GM15510 (cell line): ENCODE results near the gene FGF1.

Experiments
- POLR2A ChIP-seq: IDR thresholded peaks from 3 replicates; pipeline ENCODE4 v1.6.1; 2011; ENCODE audit warnings: borderline replicate concordance; ENCODE audit not compliant: insufficient read length; ENCODE audit errors: extremely low read depth

The FGF1 gene

DNA sequence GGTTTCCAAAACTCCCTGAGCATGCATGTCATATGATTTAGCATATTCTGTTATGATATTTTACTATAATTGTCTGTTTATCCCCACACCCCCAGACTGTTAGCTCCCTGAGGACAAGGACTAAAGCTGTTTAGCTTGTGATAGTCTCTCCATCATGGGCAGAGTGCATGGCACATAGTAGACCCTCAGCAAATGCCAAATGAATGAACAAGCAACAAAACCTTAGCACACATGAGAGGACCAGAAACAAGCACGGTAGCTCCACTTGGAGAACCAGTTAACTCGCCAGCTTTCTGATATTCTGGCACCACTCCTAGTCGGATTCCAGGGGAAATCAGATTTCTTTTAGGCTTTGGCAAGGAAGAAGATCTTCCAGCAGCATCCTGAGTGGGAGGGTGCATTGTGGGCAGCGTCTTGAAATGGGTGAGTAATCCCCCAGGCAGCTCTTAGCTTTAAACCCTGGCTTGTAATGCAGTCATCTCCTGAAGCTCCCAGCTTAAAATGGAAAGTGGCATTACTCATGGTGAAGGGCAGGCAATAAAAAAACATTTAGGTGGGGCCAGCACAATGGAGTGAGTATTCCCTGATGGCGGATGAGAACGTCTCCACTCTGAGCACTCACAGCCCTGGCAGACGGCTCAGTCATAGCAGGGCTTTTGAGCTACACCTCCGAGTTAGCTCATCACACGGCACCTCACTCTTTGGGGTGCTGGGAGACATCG is 41.1 kb downstream of the FGF1 start:
- no peak for TF ChIP-seq POLR2A

DNA sequence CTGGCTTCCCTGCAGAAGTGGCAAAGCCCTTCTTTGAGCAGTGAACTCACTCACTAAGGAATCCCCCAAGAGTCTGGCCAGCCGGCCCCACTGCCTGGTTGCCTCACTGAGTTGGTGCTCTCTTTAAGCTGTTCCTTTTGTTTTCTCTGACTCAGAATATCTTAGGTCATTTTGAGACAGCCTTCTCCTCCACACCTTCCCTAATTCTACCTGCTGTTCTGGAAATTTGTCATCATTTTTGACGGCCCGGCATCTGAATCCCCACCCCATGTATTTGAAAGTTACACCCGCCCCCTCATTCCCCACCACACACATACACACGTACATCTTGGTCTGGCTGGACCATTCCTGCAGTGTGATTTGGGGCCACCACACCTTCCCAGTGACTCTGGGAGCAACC is 41.8 kb downstream of the FGF1 start:
- no peak for TF ChIP-seq POLR2A

DNA sequence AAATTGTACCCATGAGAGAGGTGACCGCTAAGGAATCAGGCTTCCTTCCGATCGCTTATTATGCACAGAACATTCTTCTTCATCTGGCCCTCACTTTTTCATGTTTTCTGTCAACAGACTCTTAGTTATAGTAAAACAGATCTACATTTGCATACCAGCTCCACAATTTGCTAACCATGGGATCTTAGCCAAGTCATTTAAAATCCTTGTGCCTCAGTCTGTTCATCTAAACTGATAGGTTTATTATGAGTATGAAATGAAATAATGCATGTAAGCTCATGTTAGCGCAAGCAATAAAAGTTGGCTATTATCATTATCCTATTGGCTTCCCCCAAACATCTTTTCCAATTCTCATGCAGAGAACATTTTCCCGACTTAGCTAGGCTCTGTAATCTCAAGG is 42.3 kb downstream of the FGF1 start:
- no peak for TF ChIP-seq POLR2A

GRCh38 chr5:142642427-142642826 is 43.5 kb downstream of the FGF1 start:
- no peak for TF ChIP-seq POLR2A

- no peak for TF ChIP-seq POLR2A
Observed at GRCh38 chr5:142641711-142642110, 44.2 kb downstream of the FGF1 start.

DNA sequence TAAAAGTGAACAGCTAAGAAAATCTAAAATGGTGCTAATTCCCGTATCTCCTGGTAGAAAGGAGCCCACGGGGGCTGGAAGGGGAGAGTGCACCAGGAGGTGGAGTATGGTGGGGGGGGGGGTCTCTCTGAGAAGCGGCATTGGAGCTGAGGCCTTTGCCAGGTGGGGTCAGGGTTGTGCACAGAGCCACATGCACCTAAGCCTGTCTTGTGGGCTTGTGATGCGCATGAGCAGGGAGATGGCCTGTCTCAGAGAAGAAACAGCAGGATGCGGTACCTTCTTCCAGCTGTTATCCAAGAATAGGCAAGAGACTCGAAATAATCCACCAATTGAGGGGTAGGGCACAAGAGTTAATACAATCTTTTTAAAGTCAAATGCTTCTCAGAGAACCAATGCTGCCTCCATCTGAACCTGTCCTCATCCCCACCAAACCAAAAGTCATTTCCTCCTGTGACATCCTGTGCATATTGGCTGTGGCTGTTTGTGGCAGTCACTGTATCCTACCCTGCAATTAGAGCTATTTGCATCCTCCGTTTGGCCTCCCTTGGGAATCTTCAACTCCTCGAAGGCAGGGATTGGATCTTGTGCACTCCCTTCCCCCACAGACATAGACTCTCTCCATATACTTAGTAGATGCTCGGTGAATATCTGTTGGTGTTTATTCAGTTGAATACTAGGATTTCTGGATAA is 45.4 kb downstream of the FGF1 start:
- TF ChIP-seq POLR2A: no peak

DNA sequence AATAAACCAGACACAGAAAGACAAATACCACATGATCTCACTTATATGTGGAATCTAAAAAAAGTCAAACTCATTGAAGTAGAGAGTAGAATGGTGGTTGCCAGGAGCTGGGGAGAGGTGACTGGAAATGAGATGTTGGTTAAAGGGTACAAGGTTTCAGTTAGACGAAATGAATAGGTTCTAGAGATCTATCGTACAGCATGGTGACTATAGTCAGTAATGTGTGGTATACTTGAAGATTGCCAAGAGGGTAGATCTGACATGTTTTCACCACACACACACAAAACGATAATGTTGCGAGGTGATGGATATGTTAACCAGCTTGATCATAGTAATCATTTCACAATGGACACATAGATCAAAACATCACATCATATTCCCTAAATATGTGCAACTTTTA is 46.4 kb downstream of the FGF1 start:
- TF ChIP-seq POLR2A: no peak

- no peak for TF ChIP-seq POLR2A
Observed at GRCh38 chr5:142637871-142638270, 48.0 kb downstream of the FGF1 start.

DNA sequence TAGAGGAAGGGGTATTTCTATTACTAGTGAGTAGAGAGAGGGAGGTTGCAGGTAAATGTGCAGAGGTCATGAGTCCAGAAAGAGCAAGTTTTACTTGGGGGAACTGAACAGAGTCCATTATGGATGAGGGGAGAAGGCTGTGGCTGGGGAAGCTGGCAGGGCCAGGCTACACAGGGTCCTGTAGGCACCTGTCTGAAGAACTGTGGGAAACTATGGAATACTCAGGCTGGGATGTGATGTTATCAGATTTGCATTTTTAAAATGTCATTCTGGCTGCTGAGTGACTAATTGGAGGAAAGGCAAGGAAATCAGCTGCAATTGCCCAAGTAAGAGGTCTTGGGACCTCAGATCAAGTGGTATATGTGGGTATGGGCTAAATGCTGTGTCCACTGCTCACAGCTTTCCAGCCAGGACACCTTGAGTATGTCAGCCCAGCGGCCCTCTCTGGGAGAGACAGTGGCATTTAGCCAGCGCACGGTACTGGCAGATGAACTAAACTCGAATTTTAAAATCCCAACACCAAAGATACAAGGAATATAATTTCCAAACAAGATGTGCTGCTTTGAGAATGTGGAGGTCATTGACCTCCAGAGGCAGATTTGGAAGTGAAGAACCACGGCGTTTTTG is 49.1 kb downstream of the FGF1 start:
- no peak for TF ChIP-seq POLR2A

DNA sequence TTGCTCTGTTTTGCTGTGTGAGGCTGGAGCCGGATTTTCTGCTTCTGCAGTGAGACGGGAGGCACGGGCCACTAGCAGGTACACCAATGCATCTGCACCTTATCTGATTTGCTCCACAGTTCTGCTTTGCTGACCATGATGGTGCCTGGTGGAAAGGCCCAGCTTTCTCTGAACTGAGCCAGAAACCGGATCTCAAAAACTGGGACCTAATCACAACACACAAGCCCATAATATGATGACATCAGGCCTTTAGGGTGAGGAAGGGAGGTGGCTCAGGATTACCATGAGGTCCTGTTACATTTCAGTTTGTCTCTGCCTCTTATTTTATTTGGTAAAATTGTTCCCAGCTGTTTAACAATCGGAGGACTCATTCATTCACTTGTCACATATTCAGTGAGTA is 49.8 kb downstream of the FGF1 start:
- TF ChIP-seq POLR2A: no peak

- no peak for TF ChIP-seq POLR2A
Observed at GRCh38 chr5:142634216-142635011, 51.5 kb downstream of the FGF1 start.

- no peak for TF ChIP-seq POLR2A
Observed at GRCh38 chr5:142630927-142631539, 54.9 kb downstream of the FGF1 start.

GRCh38 chr5:142627383-142628217 is 58.3 kb downstream of the FGF1 start:
- TF ChIP-seq POLR2A: no peak

DNA sequence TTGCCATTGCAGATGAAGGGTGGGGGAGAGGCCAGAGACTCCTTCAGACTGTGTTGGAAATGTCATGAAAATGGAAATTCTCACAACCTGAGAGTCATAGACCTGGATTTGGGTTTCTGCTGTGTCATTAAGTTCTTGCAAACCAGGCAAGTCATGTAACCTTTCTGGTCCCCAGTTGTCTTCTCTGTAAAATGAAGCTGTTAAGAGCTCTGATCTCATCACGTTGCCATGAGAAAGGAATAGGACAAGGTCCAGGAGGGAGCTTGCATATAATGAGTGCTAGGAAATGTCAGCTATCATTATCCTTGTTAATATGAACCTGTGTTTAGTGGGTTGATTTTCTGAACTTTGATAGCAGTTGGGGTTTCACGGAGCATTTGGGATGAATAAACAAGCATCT is 59.1 kb downstream of the FGF1 start:
- TF ChIP-seq POLR2A: no peak
